Ammon's horn (tissue), 1 donor: ENCODE data around the gene ASB5.
"Not testable (repeated sequence)": the region's sequence is repeated elsewhere in the genome, so short reads cannot be mapped to it uniquely, and the experiment has no call there.

Experiments
- DNase-seq: peaks from one replicate; pipeline ENCODE4 v3.0.0-alpha.2; 2016; ENCODE audit warnings: low spot score

ASB5 gene, protein sequence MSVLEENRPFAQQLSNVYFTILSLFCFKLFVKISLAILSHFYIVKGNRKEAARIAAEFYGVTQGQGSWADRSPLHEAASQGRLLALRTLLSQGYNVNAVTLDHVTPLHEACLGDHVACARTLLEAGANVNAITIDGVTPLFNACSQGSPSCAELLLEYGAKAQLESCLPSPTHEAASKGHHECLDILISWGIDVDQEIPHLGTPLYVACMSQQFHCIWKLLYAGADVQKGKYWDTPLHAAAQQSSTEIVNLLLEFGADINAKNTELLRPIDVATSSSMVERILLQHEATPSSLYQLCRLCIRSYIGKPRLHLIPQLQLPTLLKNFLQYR

DNA sequence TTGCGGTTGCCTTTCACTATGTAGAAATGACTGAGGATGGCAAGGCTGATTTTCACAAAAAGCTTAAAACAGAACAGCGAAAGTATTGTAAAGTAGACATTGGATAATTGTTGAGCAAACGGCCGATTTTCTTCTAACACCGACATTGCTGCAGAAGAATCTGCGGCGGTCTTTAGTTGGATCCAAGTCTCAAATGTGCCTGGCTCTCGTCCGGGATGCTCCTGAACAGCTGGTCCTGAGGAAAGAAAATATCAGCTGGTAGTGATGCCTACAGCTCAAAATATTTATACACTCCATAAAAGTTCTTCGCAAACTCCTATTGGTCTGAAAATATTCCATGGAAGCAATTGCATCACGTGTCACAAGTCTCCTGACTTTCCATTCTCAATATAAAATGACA, at the start of gene ASB5:
Gene ASB5, minus strand, starts transcription at position 260 of the 400 bp plus-strand sequence. Its CDS starts 114 bp downstream, at position 146.
- no peak for DNase-seq

DNA sequence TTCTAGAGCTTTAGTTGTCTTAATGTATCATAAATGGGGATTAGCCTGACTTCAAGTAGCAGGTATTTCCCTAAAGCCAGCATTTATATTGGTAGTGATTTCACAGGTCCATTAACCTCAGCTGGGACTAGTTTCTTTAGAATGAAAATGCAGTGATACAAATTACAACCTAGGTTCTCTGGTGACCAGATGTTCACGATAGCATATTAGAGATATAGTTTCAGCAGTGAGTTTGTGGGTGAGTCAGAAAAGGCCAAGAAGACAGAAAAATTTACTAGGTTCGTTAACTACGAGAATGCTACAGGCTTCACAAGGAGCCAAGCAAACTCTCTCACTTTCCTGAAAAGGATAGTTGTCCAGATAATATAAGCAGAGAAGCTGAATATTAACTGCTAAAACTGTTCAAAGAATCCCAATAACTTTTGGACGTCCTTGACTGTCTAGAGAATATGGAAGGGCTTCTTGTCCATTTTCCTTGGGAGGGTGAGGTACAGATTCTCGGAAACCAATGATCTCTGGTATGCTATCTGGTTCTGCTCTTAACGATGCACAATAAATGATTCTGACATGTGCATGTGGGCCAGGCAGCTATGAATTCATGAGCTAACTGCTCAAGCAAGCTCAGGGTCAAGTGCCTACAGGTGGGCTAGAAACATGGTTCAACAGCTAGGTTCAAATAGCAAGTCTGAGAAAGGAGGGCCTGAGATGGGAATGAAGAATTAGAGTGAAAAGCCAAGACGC, 44.7 kb upstream of the ASB5 start:
- no peak for DNase-seq

DNA sequence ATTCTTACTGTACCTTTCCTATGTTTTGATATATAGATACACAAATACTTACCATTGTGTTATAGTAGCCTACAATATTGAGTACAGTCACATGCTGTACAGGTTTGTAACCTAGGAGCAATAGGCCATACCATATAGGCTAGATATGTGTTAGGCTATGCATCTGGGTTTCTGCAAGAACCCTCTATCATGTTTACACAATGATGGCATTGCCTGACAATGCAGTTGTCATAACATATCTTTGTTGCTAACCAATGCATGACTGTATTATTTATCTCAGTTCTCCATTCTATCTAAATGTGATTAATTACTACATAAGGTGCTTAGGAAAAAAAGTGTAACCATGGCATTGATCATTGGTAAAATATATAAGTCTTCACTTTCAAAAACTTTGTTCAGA, 40.8 kb upstream of the ASB5 start:
- DNase-seq, result no peak

DNA sequence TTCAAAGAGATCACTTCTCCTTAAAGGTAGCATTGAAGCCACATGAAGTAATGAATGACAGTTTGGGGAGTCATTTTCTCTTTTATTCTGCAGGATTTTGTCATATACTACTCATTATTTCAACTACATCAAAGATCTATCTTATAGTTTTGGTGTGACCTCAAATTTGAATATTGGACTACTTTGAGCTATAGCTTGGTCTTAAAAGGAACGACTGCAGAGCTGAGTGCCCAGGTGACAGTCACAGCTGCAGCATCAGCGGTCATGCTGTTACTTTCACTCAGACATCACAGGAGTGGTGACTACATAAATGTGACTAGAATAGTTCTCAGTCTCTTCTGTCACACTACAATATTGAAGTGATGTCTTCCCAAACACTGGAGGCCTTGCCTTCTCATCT, 40.0 kb upstream of the ASB5 start:
- DNase-seq, result no peak

DNA sequence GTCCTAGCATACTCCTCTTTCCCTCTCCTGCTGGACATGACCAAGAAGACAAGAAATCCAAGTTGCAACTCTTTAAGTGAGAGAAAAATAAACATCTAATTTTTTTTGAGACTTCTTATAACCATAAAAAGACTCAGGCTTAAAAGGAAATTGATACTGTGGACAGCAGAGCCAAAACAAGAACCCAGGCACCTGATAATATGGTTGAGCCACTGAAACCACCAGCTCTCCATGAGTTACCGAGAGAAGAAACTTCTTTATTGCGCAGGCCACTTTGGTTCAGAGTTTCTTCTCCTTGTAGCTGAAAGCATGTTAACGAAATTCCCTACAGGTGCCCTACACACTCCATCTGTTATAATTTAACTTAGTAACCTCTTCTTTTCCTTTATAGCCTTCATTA, 39.4 kb upstream of the ASB5 start:
- DNase-seq, result no peak

DNA sequence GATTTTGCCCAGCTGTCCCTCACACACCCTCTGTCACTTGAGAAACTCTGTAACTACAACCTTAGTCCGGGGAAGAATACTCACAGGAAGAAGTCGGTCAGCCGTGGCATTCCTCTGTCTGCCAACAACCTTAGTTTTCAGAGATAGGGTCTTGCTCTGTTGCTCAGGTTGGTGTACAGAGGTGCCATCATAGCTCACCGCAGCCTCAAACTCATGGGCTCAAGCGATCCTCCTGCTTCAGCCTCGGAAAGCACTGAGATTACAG, 38.6 kb upstream of the ASB5 start:
- DNase-seq, result no peak

DNA sequence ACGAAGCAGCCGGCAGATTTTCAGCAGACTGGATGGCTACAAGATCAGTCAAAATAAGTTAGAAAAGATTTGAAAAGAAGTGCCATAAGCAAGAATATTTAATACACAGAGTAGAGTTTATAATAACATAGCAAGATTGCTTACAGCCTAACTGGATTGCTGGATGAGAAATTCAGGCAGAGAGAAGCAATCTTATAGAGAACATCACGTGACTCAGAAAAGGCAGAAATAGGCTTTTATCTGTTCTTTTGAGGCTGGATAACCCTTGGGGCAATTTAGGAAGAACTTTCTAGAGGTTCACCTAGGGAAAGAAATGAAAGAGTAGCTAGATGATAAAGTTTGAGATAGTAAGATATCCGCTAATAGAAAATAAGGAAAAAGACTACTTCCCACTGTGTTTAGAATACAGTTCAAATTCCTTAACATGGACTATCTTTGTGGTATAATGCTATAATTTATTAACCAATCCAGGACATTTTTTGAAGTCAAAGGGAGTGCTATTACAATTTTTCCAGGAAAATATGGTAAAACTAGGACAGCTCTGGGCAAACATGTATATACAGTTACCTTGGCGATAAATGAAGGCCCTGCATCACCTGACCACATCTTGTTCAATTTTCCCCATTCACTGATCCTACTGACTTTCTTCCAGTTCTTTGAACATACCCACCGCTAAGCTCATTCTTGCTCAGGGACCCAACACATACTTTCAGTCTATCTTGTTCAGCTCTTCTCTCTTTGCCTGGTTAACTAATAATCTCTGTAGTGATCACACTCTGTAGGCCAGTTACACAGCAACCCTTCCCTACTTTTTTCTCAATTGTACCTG, 38.0 kb upstream of the ASB5 start:
- no peak for DNase-seq

DNA sequence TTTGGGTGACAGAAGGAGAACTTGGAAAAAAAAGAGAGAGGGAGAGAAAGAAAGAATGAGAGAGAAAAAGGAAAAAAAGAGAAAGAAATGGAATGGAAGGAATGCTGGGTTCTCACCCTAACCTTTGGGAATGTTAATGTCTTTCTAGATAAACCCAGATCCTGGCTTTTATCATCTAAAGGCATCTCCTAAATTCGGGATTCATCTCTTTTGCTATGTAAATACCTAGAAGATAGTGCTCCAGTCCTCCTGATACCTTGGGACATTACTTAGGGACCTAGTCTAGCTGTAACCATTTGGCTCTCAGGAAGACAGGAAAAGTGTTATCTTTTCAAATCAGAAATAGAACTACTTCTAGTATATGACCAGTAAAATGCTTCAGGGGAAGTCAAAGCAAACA, 34.9 kb upstream of the ASB5 start:
- no peak for DNase-seq

DNA sequence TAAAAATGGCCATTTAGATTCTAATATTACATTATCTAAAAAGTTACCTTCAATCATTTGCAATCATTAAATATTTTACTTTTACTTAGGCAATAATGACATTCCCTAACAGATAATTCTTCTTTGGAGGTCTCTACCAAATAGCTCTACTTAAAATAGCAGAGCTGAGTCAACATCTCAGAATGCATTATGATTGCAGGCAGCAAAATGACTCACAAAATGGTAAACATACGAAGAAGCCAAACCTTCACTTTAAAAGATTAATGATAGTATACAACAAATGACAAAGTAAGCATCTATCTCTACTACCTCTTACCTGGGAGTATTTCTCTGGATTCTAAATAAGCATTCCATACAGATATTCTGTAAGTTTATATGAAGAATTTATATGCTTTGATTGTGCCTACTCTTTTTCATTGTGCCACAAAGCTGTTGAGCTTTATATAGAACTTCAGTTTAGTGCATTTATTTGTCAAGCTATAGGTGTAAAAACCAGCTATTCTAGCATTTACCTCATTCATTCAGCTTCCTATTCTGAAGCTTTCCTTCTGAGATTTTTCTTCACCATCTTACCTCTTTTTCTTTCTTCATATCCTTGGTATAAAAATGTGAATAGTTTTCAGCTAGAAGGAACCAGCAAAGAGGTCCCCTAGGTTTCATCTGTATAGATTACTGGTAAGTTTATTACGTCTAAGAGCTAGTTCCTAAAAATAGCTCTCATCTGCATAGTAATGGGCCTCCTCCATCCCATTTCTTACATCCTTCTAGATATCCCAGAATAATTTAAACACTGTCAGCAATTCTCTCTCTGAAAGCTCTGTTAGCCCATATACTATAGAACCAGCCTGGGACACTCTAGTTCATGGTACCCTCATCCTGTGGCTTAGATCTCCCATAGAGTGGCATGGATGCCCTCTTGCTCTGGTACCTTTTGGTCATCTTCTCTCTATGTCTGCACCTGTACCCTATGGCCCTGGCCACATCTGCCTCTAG, 33.6 kb upstream of the ASB5 start:
- no peak for DNase-seq

DNA sequence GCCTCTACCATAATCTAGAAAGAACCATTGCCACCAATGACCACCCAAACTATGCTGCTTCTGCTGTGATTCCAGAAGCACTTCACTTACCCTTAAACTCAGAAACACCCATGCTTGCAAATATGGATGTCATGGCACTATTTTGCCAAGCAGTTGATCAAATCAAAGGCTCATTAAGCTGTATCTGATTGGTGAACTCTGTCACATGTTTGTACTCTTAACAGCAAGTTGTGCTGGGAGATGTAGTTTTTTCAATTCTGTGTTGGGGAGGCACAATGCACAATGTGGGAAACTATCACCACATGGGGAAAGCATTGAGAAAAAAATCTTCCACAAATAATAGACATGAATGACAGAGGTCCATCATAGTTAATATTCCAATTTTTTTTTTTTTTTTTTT, 31.5 kb upstream of the ASB5 start:
- no peak for DNase-seq

DNA sequence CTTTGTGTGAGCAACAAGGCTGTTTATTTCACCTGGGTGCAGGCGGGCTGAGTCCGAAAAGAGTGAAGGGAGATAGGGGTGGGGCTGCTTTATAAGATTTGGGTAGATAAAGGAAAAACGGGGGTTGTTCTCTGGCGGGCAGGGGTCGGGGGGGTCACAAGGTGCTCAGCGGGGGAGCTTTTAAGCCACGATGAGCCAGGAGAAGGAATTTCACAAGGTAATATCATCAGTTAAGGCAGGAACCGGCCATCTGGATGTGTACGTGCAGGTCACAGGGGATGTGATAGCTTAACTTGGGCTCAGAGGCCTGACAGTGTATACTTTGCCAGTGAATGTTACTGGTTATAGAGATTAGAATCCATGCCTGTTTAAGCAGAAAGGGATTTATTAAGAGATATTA, 31.0 kb upstream of the ASB5 start:
- no peak for DNase-seq

DNA sequence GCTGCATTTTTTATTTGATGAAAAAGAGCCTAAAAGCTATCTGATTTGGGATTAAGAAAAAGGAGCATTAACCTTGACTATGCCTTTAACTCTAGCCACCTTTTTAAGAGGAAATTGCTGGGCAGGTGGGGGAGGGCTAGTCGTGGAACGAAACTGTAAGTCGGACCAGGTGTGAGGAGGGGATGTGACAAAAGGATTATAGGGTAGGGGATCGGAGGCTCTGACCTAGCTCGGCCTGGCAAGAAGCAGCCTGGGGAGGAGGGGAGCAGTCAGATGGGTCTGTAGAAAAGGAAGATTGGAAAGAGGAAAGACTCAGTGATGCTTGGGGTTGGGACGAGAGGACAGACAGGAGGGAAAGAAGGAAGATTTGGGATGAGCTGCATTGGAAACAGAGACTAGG, 29.6 kb upstream of the ASB5 start:
- DNase-seq, result no peak

DNA sequence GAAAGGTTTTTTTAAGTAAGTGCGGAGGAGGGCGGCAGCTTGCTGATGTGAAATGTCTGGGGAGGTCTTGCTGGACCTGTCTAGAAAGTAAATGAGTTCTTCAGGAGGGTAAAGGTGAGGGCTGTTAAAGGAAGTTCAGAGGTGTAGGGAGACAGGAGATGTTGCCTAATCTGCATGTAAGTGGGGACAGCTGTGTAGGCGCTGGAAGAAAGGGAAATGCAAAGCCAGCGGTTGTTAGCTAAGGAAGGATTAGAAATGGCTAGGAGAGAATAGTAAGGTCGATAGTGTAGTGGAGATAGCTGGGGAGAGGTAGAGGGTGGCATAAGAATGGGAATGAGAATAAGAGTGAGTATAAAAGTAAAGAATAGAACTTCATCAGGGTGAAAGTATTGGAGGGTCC, 26.9 kb upstream of the ASB5 start:
- DNase-seq, result not testable (repeated sequence)

DNA sequence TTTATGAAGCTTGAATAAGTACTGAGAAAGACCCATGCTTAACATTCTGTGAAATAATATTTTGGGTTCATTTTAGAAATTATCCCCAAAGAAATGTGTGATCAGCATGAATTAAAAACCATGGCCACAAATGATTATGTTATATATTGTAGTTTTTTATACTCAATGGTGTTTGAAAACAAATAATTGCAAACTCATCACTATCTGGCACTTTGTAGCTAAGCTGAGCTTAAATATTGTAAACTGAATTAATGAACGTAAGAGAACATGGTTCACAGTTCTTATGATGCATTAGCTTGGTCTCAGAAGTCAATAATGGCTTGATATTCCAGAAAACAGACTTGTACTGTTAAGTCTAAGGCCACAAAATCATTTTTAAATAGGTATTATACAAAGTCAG, 24.6 kb upstream of the ASB5 start:
- DNase-seq, result no peak

DNA sequence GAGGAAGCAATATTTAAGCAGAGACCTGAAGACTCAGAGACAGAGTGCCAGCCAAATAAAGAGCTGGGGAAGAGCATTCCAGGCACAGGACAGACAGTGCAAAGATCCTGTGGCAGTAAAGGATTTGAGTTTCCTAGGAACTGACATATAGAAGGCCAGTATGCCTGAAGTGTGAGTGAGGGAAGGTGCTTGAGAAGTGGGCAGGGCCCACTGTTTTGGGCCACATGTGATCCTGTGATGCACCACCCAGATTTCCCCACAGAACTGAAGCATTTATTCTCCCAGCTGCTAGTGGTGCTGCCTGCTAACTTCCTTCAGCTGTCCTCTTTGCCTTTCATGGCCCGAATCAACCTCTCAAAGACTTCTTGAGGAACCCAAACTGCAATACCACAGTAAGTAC, 23.9 kb upstream of the ASB5 start:
- no peak for DNase-seq

DNA sequence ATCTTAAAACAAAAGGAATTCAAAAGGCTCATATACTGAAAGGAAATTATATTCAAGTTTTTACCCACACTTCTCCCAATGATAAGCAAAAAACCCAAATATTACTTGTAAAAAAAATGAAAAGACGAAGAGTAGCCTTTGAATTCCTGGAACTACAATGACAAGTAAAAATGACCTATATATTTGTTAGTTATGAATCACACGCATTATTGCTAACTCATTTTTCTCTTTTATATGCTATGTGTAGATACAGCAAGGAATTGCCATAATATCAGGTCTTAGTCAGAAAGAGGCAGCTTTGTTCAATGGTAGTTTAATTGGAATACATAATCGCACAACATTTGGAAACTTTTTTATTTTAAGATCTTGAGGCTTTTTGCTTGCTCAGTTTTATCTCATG, 22.7 kb upstream of the ASB5 start:
- DNase-seq, result no peak

DNA sequence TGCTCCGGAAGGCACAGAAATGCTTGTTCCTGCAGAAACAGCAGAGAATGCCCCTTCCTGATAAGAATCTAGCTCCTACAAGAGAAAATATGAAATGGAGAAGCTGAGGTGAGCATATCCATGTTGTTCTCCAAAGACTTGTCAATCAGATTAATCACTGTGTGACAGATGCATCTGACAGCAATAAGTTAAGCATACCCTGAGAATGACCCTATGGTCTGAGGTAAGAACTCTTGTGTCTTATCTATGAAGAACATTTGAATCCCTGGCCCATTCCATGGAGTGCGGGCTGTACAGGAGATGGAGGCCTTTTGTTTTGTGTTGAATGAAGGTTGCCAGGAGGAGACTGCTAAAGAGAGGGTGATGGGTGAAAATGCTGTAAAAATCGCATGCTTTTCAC, 21.5 kb upstream of the ASB5 start:
- DNase-seq, result no peak

DNA sequence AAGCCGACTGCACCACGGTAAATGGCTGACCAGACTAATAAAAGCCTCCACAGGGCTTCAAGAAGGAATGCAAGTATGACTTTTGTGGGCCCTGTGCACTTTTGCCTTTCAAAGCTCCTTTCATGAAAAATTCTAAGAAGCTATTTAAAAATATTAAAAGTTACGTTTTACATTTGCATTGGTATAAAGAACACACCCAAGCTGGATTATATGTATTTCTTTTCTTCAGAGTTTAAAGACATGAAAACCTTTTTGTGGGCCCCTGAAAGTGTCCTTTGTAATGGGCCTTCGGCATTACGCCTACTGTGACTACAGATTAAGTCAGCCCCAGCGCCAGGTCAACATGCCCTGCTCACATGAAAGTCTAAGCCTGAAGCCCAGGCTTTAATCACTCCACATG, 20.5 kb upstream of the ASB5 start:
- DNase-seq, result no peak

DNA sequence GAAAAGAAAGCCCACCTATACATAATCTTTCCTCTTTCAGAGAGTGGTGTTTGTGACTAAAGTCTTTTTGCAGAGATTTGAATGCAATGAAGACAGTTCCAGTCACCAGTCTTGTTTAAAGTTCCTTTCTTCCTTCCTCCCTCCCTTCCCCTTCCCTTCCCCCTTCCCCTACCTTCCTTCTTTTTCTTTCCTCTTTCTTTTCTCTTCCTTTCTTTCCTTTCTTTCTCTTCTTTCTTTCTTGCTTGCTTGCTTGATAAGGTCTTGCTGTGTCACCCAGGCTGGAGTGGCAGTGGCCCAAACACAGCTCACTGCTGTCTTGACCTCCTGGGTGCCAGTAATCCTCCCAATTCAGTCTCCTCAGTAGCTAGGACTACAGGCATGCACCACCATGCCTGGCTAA, 19.0 kb upstream of the ASB5 start:
- no peak for DNase-seq

DNA sequence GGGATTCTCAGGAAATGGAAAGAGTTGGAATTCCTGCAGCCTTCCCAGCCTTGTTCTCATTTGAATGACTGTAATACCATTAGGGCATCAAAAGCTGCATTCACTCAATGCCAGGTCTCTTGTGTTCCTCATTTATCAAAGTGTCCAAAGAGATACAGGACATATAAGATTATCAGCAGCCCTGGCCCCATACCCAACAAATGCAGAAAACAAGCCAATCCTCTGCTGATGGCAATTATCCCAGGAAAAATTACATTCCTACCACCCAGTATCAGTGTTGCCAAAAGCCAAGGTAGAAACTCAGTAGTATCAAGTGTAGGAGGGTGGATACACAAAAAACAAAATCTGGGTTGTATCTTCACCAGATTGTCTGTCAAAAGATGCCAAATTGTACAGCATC, 18.5 kb upstream of the ASB5 start:
- no peak for DNase-seq

DNA sequence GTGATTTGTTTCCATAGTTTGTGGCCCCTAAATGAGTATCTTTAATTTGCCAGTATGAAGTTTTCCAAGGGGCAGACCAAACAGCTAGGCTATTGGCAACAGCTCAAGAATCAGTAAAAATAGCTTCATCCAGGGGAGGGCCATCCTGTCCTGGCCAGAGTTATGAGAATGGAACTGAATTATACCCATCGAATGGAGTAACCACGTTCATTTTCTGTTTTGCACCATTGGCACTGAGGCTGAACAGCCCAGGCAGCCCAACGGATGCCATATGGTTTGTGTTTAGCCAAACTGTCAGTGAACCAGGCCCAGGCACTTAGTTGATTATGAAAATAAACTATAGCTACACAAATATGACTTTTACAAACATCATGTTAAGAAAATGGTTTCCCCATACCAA, 17.7 kb upstream of the ASB5 start:
- no peak for DNase-seq

DNA sequence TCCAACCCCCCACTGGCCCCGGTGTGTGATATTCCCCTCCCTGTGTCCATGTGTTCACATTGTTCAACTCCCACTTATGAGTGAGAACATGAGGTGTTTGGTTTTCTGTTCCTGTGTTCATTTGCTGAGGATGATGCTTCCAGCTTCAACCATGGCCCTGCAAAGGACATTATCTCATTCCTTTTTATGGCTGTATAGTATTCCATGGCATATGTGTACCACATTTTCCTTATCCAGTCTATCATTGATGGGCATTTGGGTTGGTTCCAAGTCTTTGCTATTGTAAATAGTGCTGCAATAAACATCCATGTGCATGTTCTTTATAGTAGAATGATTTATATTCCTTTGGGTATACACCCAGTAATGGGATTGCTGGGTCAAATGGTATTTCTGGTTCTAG, 10.5 kb upstream of the ASB5 start:
- DNase-seq, result not testable (repeated sequence)
